Testis (tissue), 3 donors: ENCODE results near the gene RTKN. TPM values are rescaled to one million over a fixed set of nuclear protein-coding genes. Genes with fewer than 3 reads are reported as not detected.

Experiments used
- DNase-seq: peaks from one replicate; pipeline ENCODE4 v3.0.0-alpha.2; 2019
- H3K27ac ChIP-seq, 2 donors: fragments of 200-600 bp; sonication (generic); one replicate each; pipeline ENCODE4 v1.5.1; 2019
- H3K27me3 ChIP-seq: fragments of 200-600 bp; sonication (generic); one replicate; pipeline ENCODE4 v1.5.1; 2019
- H3K36me3 ChIP-seq: fragments of 200-600 bp; sonication (generic); one replicate; pipeline ENCODE4 v1.5.1; 2017; ENCODE audit warnings: low read depth; ENCODE audit errors: missing control alignments
- H3K4me1 ChIP-seq: fragments of 200-600 bp; sonication (generic); one replicate; pipeline ENCODE4 v1.5.1; 2019
- H3K4me3 ChIP-seq, 2 donors: fragments of 200-600 bp; sonication (generic); one replicate each; pipeline ENCODE4 v1.5.1; 2017 to 2019
- H3K9me3 ChIP-seq: fragments of 200-600 bp; sonication (generic); one replicate; pipeline ENCODE4 v1.5.1; 2017
- POLR2A ChIP-seq: fragments of 450-650 bp; IDR thresholded peaks from one replicate; pipeline ENCODE4 v1.6.1; 2017; ENCODE audit warnings: antibody characterized with exemption, mild to moderate bottlenecking, moderate library complexity
- WGBS, 2 donors: methylation state at CpG; one replicate each; pipeline ENCODE4 v1.1.5; 2018; 5-methylcytosine and 5-hydroxymethylcytosine counted together
- intact Hi-C: fragments of 100-400 bp; cut with DNase I; formaldehyde crosslinking; loops from one replicate; pipeline ENCODE4 v1.15.1; 2023; ENCODE audit warnings: low total_unique reads
- polyA plus RNA-seq: library from polyadenylated mRNA; stranded (reverse); fragments of 350-450 nt; fragmentation: Illumina TruSeq; extraction: RNeasy Lipid Tissue Mini Kit (QIAGEN cat#74804); gene quantifications from one replicate; pipeline ENCODE4 v1.2.3, GENCODE V29; 2014; ENCODE audit warnings: low read depth, low replicate concordance; ENCODE audit not compliant: insufficient read depth
- total RNA-seq, 2 donors: library from RNA; depleted of rRNA; stranded (reverse); fragments of >200 nt; gene quantifications; one replicate each; pipeline ENCODE4 v1.2.3, GENCODE V29; 2016
- TF ChIP-seq, protein P1 (sequence below), 3 experiments: fragments of 450-650 bp in 2 of 3; fragments of 200-600 bp in 1 of 3; sonication (generic) in 1 of 3; IDR thresholded peaks; one replicate each; pipeline ENCODE4 v1.5.1; 2016 to 2019; ENCODE audit warnings: antibody characterized with exemption in 3 of 3, mild to moderate bottlenecking in 2 of 3, moderate library complexity in 1 of 3

RTKN gene
- total and polyA plus RNA-seq, 3 donors from 2014 or later, result 8.8 to 12.8 (median 11.1) TPM

DNA sequence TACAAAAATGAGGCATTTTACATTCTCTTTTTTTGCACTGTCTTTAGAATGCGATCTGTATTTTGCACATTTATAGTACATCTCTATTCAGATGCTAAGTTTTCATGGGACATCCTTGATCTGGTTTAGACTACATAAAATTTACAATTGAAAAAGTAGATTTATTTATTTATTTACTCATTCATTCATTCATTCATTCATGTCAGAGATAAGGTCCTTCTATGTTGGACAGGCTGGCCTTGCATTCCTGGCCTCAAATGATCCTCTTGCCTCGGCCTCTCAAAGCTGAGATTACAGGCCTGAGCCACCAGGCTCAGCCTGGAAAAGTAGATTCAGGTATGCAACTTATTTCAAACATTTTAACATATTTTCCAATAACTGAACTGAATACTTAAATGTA is 45.6 kb downstream of the RTKN start:
- TF ChIP-seq, protein P1, sequence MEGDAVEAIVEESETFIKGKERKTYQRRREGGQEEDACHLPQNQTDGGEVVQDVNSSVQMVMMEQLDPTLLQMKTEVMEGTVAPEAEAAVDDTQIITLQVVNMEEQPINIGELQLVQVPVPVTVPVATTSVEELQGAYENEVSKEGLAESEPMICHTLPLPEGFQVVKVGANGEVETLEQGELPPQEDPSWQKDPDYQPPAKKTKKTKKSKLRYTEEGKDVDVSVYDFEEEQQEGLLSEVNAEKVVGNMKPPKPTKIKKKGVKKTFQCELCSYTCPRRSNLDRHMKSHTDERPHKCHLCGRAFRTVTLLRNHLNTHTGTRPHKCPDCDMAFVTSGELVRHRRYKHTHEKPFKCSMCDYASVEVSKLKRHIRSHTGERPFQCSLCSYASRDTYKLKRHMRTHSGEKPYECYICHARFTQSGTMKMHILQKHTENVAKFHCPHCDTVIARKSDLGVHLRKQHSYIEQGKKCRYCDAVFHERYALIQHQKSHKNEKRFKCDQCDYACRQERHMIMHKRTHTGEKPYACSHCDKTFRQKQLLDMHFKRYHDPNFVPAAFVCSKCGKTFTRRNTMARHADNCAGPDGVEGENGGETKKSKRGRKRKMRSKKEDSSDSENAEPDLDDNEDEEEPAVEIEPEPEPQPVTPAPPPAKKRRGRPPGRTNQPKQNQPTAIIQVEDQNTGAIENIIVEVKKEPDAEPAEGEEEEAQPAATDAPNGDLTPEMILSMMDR (IDR thresholded peaks at IDR 0.05), result no peak
- TF ChIP-seq POLR2A, result no peak
- intact Hi-C loops, result no loop called here
- no peaks in the 10 kb centered on the region for H3K9me3 ChIP-seq
- H3K4me1 ChIP-seq, result no peaks in the 10 kb centered on the region
- H3K4me3 ChIP-seq, result no peak overlapping the region
- no peaks in the 10 kb centered on the region for H3K27me3 ChIP-seq
- no peaks in the 10 kb centered on the region for H3K36me3 ChIP-seq
- H3K27ac ChIP-seq, result no peak overlapping the region
- no peak for DNase-seq
- 94 to 96% methylated on average over 2 of the region's 2 CpGs for WGBS, 2 donors

DNA sequence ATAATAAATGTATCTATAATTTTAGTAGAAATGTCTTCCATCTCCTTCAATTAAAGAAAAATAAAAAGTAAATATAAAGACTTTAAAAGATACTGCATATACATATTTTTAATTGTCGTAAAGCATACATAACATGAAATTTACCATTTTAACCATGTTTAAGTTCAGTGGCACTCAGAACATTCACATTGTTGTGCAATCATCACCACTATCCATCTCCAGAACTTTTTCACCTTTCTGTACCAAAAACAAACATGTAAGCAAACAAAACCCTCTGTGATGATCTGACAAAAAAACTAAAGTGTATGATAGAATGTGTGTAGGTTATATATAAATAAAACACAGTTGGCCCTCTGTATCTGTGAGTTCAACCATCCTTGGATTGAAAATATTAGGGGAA is 48.2 kb downstream of the RTKN start:
- intact Hi-C loops, result no loop called here
- no peaks in the 10 kb centered on the region for H3K27me3 ChIP-seq
- no peak for TF ChIP-seq POLR2A
- TF ChIP-seq, protein P1 (IDR thresholded peaks at IDR 0.05), result no peak
- no peaks in the 10 kb centered on the region for H3K9me3 ChIP-seq
- no peak for DNase-seq
- H3K36me3 ChIP-seq, result no peaks in the 10 kb centered on the region
- H3K4me1 ChIP-seq, result peaks cover 15% of the 10 kb centered on the region
- no peak overlapping the region for H3K4me3 ChIP-seq
- no peak overlapping the region for H3K27ac ChIP-seq
- 89 to 90% methylated on average over 1 of the region's 1 CpG for WGBS, 2 donors

DNA sequence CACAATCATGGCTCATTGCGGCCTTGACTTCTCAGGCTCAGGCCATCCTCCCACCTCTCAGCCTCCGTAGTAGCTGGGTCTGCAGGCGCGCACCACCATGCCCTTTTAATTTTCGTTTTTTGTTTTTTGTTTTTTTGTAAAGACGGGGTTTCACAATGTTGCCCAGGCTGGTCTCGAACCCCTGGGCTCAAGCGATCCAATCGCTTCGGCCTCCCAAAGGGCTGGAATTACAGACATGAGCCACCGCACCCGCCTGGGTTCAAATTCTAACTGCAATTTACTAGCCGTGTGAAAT is 49.3 kb downstream of the RTKN start:
- WGBS, 2 donors, result 48% methylated on average over 13 of the region's 13 CpGs
- TF ChIP-seq, protein P1 (IDR thresholded peaks at IDR 0.05), result no peak
- TF ChIP-seq POLR2A, result no peak
- no peaks in the 10 kb centered on the region for H3K9me3 ChIP-seq
- no peak for DNase-seq
- peak overlapping the region; percentile 87 to 89 for H3K27ac ChIP-seq
- no peaks in the 10 kb centered on the region for H3K27me3 ChIP-seq
- intact Hi-C loops, result no loop called here
- peak overlapping the region; percentile 95 to 98 for H3K4me3 ChIP-seq
- peaks cover 15% of the 10 kb centered on the region for H3K4me1 ChIP-seq
- no peaks in the 10 kb centered on the region for H3K36me3 ChIP-seq

DNA sequence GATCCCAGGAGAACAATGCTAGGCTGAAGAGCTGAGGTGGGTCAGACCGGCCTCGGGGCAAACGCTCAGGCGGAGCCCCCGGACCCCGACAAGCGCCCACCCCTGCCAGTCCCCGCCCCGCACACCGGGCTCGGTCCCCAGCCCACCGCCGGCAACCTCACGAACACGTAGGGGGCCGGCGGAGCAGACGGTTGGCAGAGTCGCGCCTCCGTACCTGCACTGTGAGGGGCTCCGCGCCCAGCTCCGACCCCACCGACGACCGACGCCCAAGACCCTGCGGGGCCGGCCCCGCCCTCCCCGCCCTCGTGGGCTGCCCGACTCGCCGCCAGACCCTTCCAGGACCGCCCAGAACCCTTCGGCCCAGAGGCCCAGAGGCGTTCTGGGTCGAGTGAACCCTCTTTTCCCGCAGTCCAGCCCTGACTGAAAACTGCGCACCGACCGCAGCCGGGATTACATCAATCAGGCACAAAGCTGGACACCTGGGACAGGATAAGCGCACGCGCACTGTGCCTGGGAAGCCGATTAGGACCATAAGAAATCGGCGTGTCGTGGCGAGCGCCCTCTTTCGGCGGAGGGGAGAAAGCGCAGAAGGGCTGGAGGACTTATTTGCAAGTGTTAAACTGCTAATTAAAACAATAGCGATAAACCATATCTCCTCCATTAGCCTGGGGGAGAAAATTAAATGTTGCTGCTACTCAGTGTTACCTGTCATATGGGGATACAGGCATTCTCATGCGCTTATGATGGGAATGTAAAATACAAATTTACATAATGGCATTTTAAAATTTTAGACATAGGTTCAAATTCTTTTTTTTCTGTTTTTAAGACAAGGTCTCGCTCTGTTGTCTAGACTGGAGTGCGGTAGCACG is 49.9 kb downstream of the RTKN start:
- Histone ChIP-seq H3K36me3 (no peaks in the 10 kb centered on the region), H3K9me3 (no peaks in the 10 kb centered on the region), H3K27ac (peak overlapping the region; percentile 87 to 89), H3K27me3 (no peaks in the 10 kb centered on the region), H3K4me3 (peak overlapping the region; percentile 95 to 98), H3K4me1 (peaks cover 15% of the 10 kb centered on the region)
- no peak for TF ChIP-seq POLR2A
- TF ChIP-seq, protein P1 (IDR thresholded peaks at IDR 0.05), result peak; percentile 96 to 99 (median 98)
- 1% methylated on average over 17 to 61 of the region's 62 CpGs for WGBS, 2 donors
- peak; percentile 95 for DNase-seq
- intact Hi-C loops, result no loop called here

DNA sequence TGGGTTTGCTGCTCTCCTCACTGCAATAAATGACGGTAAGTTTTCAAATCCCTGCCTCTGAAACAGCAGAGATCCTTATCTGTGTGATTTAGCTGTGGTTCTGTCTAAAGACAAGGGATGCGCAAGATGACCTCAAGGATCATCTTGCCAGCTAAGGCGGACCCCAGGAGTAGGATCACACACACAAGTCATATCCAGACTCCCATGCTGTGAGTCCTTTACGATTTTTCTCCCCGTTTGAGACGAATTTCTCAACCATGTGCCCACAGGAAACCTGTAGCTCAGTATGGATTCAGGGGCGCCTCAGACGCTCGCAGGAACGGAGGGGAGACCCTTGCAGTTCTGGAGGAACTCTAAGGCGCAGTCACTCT is 50.5 kb downstream of the RTKN start:
- DNase-seq, result no peak
- H3K4me3 ChIP-seq, result peak overlapping the region; percentile 95 to 98
- no peaks in the 10 kb centered on the region for H3K9me3 ChIP-seq
- intact Hi-C loops, result no loop called here
- peak overlapping the region; percentile 87 to 89 for H3K27ac ChIP-seq
- H3K4me1 ChIP-seq, result peaks cover 15% of the 10 kb centered on the region
- H3K36me3 ChIP-seq, result no peaks in the 10 kb centered on the region
- H3K27me3 ChIP-seq, result no peaks in the 10 kb centered on the region
- WGBS, 2 donors, result 0% methylated on average over 10 to 11 of the region's 11 CpGs
- TF ChIP-seq POLR2A, result no peak
- TF ChIP-seq, protein P1 (IDR thresholded peaks at IDR 0.05), result no peak
